Activated CD4-positive, alpha-beta T cell treated with anti-CD3 and anti-CD28 coated beads for 36 hours (primary cell): Measurements from ENCODE around the gene TUBB3. TPM values are rescaled to one million over a fixed set of nuclear protein-coding genes. Genes with fewer than 3 reads are reported as not detected.
"Not testable (repeated sequence)": the region's sequence is repeated elsewhere in the genome, so short reads cannot be mapped to it uniquely, and the experiment has no call there.

Experiments used
- ATAC-seq: fragments of 200-7000 bp; cut with Tn5 transposase; one replicate; pipeline ENCODE4 v1.10.0; 2021; ENCODE audit warnings: mild to moderate bottlenecking, moderate library complexity
- CTCF ChIA-PET: fragments of 350-600 bp; sonication (Branson Sonifier 250); formaldehyde crosslinking; loops from one replicate; lab custom pipeline; 2021; ENCODE audit warnings: antibody characterized with exemption; lab: Charles Lee
- POLR2A ChIA-PET: fragments of 350-600 bp; sonication (Branson Sonifier 250); formaldehyde crosslinking; loops from one replicate; lab custom pipeline; 2021; ENCODE audit warnings: antibody characterized with exemption, inconsistent platforms; lab: Charles Lee
- DNase-seq: peaks from one replicate; pipeline ENCODE4 v3.0.0-alpha.2; 2020
- H3K27ac Mint-ChIP-seq: one replicate; pipeline ENCODE4 v1.8.0; 2021; ENCODE audit warnings: mixed read lengths
- H3K27me3 Mint-ChIP-seq: one replicate; pipeline ENCODE4 v1.8.0; 2021; ENCODE audit warnings: mixed read lengths
- H3K36me3 Mint-ChIP-seq: one replicate; pipeline ENCODE4 v1.8.0; 2021; ENCODE audit warnings: low read depth, mixed read lengths
- H3K4me1 Mint-ChIP-seq: one replicate; pipeline ENCODE4 v1.8.0; 2021; ENCODE audit warnings: mixed read lengths
- H3K4me3 Mint-ChIP-seq: one replicate; pipeline ENCODE4 v1.8.0; 2021; ENCODE audit warnings: mild to moderate bottlenecking, moderate library complexity, mixed read lengths
- H3K9me3 Mint-ChIP-seq: one replicate; pipeline ENCODE4 v1.8.0; 2021; ENCODE audit warnings: low read depth, mixed read lengths
- intact Hi-C, 2 experiments: fragments of 100-400 bp; cut with DNase I in 1 of 2; cut with micrococcal nuclease in 1 of 2; formaldehyde crosslinking; loops; one replicate each; pipeline versions ENCODE4 v1.14.2 to v1.15.1; 2022 to 2024; cut with DNase I, micrococcal nuclease
- total RNA-seq, 2 experiments: library from RNA; stranded (reverse); gene quantifications; one replicate each; pipeline ENCODE4 v1.2.3, GENCODE V29; 2021

TUBB3 gene
- under 1 TPM; 0.40 to 0.43 TPM for total RNA-seq

DNA sequence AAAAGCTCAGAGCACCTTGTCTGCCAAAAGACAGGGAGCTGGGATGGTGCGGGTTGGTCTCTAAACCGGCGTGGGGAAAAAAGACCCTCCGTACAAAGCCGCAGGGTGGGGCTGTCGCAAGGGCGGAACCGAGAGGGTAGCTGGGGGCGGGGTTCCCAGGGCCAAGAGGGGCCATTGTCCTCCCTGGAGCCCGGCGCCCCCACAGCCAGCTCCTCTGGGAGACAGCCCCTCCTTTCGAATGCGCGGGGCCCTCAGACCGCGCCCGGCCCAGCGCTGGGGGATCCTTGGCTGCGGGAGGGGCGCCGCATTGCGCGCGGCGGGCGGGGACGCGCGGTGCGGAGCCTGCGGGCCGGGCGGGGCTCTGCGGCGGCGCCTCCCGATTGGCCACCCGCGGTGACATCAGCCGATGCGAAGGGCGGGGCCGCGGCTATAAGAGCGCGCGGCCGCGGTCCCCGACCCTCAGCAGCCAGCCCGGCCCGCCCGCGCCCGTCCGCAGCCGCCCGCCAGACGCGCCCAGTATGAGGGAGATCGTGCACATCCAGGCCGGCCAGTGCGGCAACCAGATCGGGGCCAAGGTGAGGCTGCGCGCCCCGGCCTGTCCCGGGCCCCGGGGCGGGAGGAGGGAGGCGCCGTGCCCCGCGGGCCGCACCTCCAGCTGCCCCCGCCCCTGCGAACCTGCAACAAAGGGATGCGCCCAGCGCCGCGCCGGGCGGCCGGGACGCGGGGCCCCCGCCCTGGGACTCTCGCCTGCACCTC lies at the start of gene TUBB3:
Gene TUBB3 (plus strand): TSS at position 459 of the 756 bp plus-strand sequence. CDS start 60 bp downstream, at position 519.
- no peak within 1 kb of the TSS for H3K27ac Mint-ChIP-seq
- intact Hi-C loops: loop anchor here (2.0 to 10.0 kb wide), 3 partner anchors 48 to 1468 kb away; partner anchors contain the start of genes SPIRE2 (in 1 of the 2) and ZFPM1 (in 1 of the 2)
- H3K27me3 Mint-ChIP-seq: peaks cover 38% of the 10 kb centered on the region
- ChIA-PET CTCF (interaction anchor here (1.1 to 1.4 kb wide), 3 partner anchors 16 to 106 kb away, joined by 3 read pairs; no protein-coding TSS in a partner anchor), POLR2A (no interaction called here)
- H3K36me3 Mint-ChIP-seq: no peaks in the 10 kb centered on the region
- DNase-seq (peak; percentile 72), ATAC-seq (peak; percentile 34)
- H3K4me3 Mint-ChIP-seq: peak within 1 kb of the TSS; percentile 55
- H3K4me1 Mint-ChIP-seq: peaks cover 43% of the 10 kb centered on the region
- no peaks in the 10 kb centered on the region for H3K9me3 Mint-ChIP-seq

GRCh38 chr16:89873972-89874689 lies 49.0 kb upstream of the TUBB3 start:
- Mint-ChIP-seq H3K27ac (peak overlapping the region; percentile 95), H3K9me3 (peaks cover 2% of the 10 kb centered on the region), H3K4me1 (peaks cover 14% of the 10 kb centered on the region), H3K27me3 (no peaks in the 10 kb centered on the region), H3K36me3 (peaks cover 30% of the 10 kb centered on the region), H3K4me3 (peak overlapping the region; percentile 87)
- ATAC-seq (peak; percentile 78), DNase-seq (peak; percentile 99)
- POLR2A ChIA-PET: interaction anchor here (0.6 to 1.3 kb wide), 3 partner anchors 13 to 216 kb away, joined by 3 to 4 read pairs (median 4); partner anchors contain the start of genes CHMP1A and SPATA33
- CTCF ChIA-PET: interaction anchor here (0.7 to 3.7 kb wide), 5 partner anchors 11 to 174 kb away, joined by 3 to 16 read pairs (median 3); no protein-coding TSS in a partner anchor
- intact Hi-C loops: loop anchor here (1.0 to 5.0 kb wide), 21 partner anchors 46 to 1422 kb away; partner anchors contain the start of genes DEF8 (in 2 of the 2), ANKRD11 (in 1 of the 2), CDK10 (in 1 of the 2) and CDT1 (in 1 of the 2)

DNA sequence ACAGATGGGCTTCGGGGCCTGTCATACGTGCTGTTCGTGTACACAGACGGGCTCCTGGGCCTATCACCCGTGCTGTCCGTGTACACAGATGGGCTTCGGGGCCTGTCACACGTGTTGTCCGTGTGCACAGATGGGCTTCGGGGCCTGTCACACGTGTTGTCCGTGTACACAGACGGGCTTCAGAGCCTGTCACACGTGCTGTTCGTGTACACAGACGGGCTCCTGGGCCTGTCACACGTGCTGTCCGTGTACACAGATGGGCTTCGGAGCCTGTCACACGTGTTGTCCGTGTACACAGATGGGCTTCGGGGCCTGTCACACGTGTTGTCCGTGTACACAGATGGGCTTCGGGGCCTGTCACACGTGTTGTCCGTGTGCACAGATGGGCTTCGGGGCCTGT lies 44.0 kb upstream of the TUBB3 start:
- ATAC-seq, H3K27me3 Mint-ChIP-seq, DNase-seq, H3K9me3 Mint-ChIP-seq, intact Hi-C loops, CTCF ChIA-PET, H3K4me3 Mint-ChIP-seq, H3K27ac Mint-ChIP-seq, POLR2A ChIA-PET: not testable (repeated sequence)
- H3K36me3 Mint-ChIP-seq: peaks cover 50% of the 10 kb centered on the region
- peaks cover 11% of the 10 kb centered on the region for H3K4me1 Mint-ChIP-seq

- DNase-seq (no peak), ATAC-seq (no peak)
- Mint-ChIP-seq H3K27ac (no peak overlapping the region), H3K27me3 (no peaks in the 10 kb centered on the region), H3K4me3 (no peak overlapping the region), H3K9me3 (no peaks in the 10 kb centered on the region), H3K4me1 (no peaks in the 10 kb centered on the region), H3K36me3 (peaks cover 48% of the 10 kb centered on the region)
- CTCF ChIA-PET: interaction anchor here (0.6 kb wide), 1 partner anchor 29 kb away, joined by 3 read pairs; no protein-coding TSS in a partner anchor
- intact Hi-C loops: no loop called here
- POLR2A ChIA-PET: interaction anchor here (0.6 to 0.8 kb wide), 2 partner anchors 8 to 415 kb away, joined by 3 read pairs; partner anchors contain the start of gene TCF25
These were observed 42.4 kb upstream of the TUBB3 start for GRCh38 chr16:89880477-89881367.

DNA sequence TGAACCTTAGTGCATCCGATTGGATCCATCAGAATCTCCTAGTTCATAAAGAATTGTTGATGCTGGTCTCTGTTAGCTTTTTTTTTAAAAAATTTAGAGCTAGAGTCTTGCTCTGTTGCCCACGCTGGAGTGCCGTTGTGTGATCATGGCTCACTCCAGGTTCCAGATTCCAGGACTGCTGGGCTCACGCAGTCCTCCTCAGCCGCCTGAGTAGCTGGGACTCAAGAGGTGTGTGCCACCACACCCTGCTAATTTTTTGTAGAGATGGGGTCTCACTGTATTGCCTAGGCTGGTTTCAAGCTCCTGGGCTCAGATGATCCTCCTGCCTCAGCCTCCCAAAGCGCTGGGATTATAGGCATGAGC lies 41.8 kb upstream of the TUBB3 start:
- H3K4me3 Mint-ChIP-seq: no peak overlapping the region
- ChIA-PET POLR2A (interaction anchor here (0.8 kb wide), 1 partner anchor 8 kb away, joined by 3 read pairs; the partner anchor contains the start of gene TCF25), CTCF (no interaction called here)
- no peak for ATAC-seq
- no peaks in the 10 kb centered on the region for H3K27me3 Mint-ChIP-seq
- no peaks in the 10 kb centered on the region for H3K9me3 Mint-ChIP-seq
- H3K27ac Mint-ChIP-seq: no peak overlapping the region
- intact Hi-C loops: no loop called here
- no peak for DNase-seq
- H3K36me3 Mint-ChIP-seq: peaks cover 44% of the 10 kb centered on the region
- H3K4me1 Mint-ChIP-seq: no peaks in the 10 kb centered on the region

DNA sequence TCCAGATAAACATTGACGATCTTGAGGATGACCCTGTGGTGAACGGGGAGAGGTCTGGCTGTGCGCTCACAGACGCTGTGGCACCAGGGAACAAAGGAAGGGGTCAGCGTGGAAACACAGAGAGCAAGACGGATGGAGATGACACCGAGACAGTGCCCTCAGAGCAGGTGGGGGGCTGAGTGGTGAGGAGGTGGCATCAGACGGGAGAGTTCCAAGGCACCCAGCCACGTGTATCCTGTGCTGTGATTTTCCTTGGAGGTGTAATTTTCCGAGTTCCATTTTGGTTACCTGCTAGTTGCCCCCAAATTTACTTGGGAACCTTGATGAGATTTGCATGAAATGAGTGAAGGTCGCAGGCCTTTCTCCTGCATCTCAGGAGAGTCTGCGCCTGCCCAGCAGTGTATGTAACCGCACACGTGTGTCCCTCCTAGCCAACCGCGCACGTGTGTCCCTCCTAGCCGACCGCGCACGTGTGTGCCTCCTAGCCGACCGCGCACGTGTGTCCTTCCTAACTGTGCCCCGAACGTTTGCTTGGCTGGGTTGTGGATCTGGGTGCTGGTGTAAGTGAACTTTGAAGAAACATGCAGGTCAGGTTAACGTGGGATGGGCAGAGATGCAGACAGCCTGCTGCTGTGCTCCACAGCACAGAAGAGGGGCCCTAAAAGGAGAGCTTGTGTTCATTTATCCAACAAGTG lies 39.6 kb upstream of the TUBB3 start:
- Mint-ChIP-seq H3K27ac (peak overlapping the region; percentile 11), H3K4me3 (no peak overlapping the region), H3K9me3 (no peaks in the 10 kb centered on the region), H3K27me3 (no peaks in the 10 kb centered on the region), H3K36me3 (peaks cover 48% of the 10 kb centered on the region), H3K4me1 (no peaks in the 10 kb centered on the region)
- intact Hi-C loops: loop anchor here in 1 of 2 experiments (1.0 kb wide), 1 partner anchor 8 kb away; no protein-coding TSS in a partner anchor
- ChIA-PET POLR2A (no interaction called here), CTCF (interaction anchor here (0.6 to 0.8 kb wide), 2 partner anchors 7 to 65 kb away, joined by 3 read pairs; no protein-coding TSS in a partner anchor)
- ATAC-seq (no peak), DNase-seq (no peak)

DNA sequence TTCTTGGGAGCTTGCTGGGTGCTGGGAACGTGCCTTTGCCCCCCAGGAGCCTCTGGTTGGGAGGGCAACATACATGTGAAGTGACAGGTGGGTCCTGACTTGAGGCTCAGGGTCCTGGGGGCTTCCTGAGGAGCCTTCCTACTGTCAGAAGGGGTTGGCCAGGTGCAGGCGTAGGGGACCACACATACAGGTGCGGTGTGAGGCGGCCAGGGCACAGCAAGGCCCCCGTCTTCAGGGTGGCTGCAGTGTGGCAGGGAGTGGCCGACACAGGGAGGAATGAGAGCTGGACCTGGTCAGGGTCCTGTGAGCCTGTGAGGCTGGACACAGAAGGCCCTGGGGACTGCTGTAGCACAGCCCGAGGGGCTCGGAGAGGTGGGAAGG lies 39.1 kb upstream of the TUBB3 start:
- CTCF ChIA-PET: no interaction called here
- Mint-ChIP-seq H3K27ac (peak overlapping the region; percentile 11), H3K9me3 (no peaks in the 10 kb centered on the region), H3K4me3 (no peak overlapping the region), H3K27me3 (no peaks in the 10 kb centered on the region), H3K36me3 (peaks cover 46% of the 10 kb centered on the region), H3K4me1 (no peaks in the 10 kb centered on the region)
- intact Hi-C loops: no loop called here
- ATAC-seq: no peak
- POLR2A ChIA-PET: interaction anchor here (0.6 kb wide), 1 partner anchor 8 kb away, joined by 3 read pairs; no protein-coding TSS in a partner anchor
- no peak for DNase-seq

- no peak for DNase-seq
- Mint-ChIP-seq H3K36me3 (peaks cover 52% of the 10 kb centered on the region), H3K4me3 (no peak overlapping the region), H3K27me3 (no peaks in the 10 kb centered on the region), H3K27ac (no peak overlapping the region), H3K4me1 (peaks cover 12% of the 10 kb centered on the region), H3K9me3 (no peaks in the 10 kb centered on the region)
- no peak for ATAC-seq
- ChIA-PET POLR2A (interaction anchor here (0.5 kb wide), 1 partner anchor 74 kb away, joined by 12 read pairs; no protein-coding TSS in a partner anchor), CTCF (interaction anchor here (0.5 to 1.4 kb wide), 3 partner anchors 23 to 225 kb away, joined by 4 read pairs; no protein-coding TSS in a partner anchor)
- intact Hi-C loops: no loop called here
These were observed 35.9 kb upstream of the TUBB3 start for GRCh38 chr16:89887243-89887642.

GRCh38 chr16:89890200-89890599 lies 32.9 kb upstream of the TUBB3 start:
- H3K4me1 Mint-ChIP-seq: peaks cover 12% of the 10 kb centered on the region
- CTCF ChIA-PET: interaction anchor here (0.7 to 1.4 kb wide), 3 partner anchors 7 to 184 kb away, joined by 3 read pairs; no protein-coding TSS in a partner anchor
- peaks cover 43% of the 10 kb centered on the region for H3K36me3 Mint-ChIP-seq
- POLR2A ChIA-PET: no interaction called here
- no peak overlapping the region for H3K4me3 Mint-ChIP-seq
- intact Hi-C loops: no loop called here
- ATAC-seq (peak; percentile 98), DNase-seq (peak; percentile 73)
- peak overlapping the region; percentile 42 for H3K27ac Mint-ChIP-seq
- no peaks in the 10 kb centered on the region for H3K9me3 Mint-ChIP-seq
- H3K27me3 Mint-ChIP-seq: no peaks in the 10 kb centered on the region
